ENCODE results near the gene CCDC136. TPM values are rescaled to one million over a fixed set of nuclear protein-coding genes. Genes with fewer than 3 reads are reported as not detected.

Gene CCDC136
- total and polyA plus RNA-seq, 2 experiments from 2014 or later = 27.1 to 55.7 TPM

DNA sequence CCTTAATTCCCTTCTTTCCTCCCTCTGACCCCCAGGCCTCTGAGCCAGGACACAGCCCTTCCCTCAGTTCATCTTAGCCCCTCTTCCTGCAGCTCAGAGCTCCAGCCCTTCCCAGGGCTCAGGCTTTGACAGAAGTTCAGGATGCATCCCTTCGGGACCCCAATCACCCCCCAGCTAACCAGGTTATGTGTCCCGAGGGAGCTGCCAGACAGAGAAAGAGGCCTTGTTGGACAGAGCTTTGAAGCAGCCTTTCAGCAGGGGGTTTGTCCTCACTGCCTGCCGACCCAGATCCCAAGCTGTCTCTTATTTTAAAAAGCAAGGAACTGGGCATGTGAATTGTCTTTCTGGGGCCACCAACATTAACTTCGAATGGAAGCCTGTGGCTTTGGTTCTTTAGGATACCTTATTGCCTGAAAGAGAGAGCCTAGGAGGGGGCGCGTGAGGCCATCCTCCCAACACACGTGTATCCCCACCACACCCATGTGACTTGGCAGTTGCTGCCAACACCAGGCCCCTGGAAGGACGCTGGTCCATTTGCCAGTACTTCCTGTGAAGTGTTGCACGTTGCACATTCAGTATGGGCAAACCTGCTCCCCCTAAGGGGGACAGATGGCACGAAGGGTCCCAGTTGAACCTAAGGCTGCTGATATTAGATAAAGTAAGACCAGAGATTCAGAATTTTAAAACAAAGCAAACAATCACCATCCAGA lies 858 bp downstream of the CCDC136 start:
- H4K20me1 ChIP-seq (replicated peaks; ENCODE audit: insufficient read depth) = no peaks in the 10 kb centered on the region; the same call in 1 of the 2 replicates
- H2AFZ ChIP-seq = no peak overlapping the region
- TF ChIP-seq ZNF114 (CRISPR knock-in tag; IDR thresholded peaks at IDR 0.05) (no peak), CREB1 (CRISPR knock-in tag; IDR thresholded peaks at IDR 0.05; ENCODE audit: low read depth) (no peak), JUNB (IDR thresholded peaks at IDR 0.05; ENCODE audit: unreplicated experiment) (no peak), POLR2AphosphoS5 (IDR thresholded peaks at IDR 0.05; ENCODE audit: low read depth) (no peak), EZH2 (IDR thresholded peaks at IDR 0.05; ENCODE audit: low read depth, unreplicated experiment) (no peak), STAT1 (IDR thresholded peaks at IDR 0.05; ENCODE audit: unreplicated experiment) (no peak), NANOG (IDR thresholded peaks at IDR 0.05; ENCODE audit: borderline replicate concordance) (no peak), ZNF331 (CRISPR knock-in tag; IDR thresholded peaks at IDR 0.05; ENCODE audit: low read depth) (no peak), EZH2phosphoT487 (IDR thresholded peaks at IDR 0.05; ENCODE audit: unreplicated experiment) (no peak)
- TF ChIP-seq, protein P1, sequence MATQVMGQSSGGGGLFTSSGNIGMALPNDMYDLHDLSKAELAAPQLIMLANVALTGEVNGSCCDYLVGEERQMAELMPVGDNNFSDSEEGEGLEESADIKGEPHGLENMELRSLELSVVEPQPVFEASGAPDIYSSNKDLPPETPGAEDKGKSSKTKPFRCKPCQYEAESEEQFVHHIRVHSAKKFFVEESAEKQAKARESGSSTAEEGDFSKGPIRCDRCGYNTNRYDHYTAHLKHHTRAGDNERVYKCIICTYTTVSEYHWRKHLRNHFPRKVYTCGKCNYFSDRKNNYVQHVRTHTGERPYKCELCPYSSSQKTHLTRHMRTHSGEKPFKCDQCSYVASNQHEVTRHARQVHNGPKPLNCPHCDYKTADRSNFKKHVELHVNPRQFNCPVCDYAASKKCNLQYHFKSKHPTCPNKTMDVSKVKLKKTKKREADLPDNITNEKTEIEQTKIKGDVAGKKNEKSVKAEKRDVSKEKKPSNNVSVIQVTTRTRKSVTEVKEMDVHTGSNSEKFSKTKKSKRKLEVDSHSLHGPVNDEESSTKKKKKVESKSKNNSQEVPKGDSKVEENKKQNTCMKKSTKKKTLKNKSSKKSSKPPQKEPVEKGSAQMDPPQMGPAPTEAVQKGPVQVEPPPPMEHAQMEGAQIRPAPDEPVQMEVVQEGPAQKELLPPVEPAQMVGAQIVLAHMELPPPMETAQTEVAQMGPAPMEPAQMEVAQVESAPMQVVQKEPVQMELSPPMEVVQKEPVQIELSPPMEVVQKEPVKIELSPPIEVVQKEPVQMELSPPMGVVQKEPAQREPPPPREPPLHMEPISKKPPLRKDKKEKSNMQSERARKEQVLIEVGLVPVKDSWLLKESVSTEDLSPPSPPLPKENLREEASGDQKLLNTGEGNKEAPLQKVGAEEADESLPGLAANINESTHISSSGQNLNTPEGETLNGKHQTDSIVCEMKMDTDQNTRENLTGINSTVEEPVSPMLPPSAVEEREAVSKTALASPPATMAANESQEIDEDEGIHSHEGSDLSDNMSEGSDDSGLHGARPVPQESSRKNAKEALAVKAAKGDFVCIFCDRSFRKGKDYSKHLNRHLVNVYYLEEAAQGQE (IDR thresholded peaks at IDR 0.05; ENCODE audit: unreplicated experiment) = no peak
- TF ChIP-seq, protein P2, sequence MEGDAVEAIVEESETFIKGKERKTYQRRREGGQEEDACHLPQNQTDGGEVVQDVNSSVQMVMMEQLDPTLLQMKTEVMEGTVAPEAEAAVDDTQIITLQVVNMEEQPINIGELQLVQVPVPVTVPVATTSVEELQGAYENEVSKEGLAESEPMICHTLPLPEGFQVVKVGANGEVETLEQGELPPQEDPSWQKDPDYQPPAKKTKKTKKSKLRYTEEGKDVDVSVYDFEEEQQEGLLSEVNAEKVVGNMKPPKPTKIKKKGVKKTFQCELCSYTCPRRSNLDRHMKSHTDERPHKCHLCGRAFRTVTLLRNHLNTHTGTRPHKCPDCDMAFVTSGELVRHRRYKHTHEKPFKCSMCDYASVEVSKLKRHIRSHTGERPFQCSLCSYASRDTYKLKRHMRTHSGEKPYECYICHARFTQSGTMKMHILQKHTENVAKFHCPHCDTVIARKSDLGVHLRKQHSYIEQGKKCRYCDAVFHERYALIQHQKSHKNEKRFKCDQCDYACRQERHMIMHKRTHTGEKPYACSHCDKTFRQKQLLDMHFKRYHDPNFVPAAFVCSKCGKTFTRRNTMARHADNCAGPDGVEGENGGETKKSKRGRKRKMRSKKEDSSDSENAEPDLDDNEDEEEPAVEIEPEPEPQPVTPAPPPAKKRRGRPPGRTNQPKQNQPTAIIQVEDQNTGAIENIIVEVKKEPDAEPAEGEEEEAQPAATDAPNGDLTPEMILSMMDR (conservative IDR thresholded peaks at IDR 0.05; ENCODE audit: low read depth in 2 of 2) = no peak
- TF ChIP-seq, protein P3, sequence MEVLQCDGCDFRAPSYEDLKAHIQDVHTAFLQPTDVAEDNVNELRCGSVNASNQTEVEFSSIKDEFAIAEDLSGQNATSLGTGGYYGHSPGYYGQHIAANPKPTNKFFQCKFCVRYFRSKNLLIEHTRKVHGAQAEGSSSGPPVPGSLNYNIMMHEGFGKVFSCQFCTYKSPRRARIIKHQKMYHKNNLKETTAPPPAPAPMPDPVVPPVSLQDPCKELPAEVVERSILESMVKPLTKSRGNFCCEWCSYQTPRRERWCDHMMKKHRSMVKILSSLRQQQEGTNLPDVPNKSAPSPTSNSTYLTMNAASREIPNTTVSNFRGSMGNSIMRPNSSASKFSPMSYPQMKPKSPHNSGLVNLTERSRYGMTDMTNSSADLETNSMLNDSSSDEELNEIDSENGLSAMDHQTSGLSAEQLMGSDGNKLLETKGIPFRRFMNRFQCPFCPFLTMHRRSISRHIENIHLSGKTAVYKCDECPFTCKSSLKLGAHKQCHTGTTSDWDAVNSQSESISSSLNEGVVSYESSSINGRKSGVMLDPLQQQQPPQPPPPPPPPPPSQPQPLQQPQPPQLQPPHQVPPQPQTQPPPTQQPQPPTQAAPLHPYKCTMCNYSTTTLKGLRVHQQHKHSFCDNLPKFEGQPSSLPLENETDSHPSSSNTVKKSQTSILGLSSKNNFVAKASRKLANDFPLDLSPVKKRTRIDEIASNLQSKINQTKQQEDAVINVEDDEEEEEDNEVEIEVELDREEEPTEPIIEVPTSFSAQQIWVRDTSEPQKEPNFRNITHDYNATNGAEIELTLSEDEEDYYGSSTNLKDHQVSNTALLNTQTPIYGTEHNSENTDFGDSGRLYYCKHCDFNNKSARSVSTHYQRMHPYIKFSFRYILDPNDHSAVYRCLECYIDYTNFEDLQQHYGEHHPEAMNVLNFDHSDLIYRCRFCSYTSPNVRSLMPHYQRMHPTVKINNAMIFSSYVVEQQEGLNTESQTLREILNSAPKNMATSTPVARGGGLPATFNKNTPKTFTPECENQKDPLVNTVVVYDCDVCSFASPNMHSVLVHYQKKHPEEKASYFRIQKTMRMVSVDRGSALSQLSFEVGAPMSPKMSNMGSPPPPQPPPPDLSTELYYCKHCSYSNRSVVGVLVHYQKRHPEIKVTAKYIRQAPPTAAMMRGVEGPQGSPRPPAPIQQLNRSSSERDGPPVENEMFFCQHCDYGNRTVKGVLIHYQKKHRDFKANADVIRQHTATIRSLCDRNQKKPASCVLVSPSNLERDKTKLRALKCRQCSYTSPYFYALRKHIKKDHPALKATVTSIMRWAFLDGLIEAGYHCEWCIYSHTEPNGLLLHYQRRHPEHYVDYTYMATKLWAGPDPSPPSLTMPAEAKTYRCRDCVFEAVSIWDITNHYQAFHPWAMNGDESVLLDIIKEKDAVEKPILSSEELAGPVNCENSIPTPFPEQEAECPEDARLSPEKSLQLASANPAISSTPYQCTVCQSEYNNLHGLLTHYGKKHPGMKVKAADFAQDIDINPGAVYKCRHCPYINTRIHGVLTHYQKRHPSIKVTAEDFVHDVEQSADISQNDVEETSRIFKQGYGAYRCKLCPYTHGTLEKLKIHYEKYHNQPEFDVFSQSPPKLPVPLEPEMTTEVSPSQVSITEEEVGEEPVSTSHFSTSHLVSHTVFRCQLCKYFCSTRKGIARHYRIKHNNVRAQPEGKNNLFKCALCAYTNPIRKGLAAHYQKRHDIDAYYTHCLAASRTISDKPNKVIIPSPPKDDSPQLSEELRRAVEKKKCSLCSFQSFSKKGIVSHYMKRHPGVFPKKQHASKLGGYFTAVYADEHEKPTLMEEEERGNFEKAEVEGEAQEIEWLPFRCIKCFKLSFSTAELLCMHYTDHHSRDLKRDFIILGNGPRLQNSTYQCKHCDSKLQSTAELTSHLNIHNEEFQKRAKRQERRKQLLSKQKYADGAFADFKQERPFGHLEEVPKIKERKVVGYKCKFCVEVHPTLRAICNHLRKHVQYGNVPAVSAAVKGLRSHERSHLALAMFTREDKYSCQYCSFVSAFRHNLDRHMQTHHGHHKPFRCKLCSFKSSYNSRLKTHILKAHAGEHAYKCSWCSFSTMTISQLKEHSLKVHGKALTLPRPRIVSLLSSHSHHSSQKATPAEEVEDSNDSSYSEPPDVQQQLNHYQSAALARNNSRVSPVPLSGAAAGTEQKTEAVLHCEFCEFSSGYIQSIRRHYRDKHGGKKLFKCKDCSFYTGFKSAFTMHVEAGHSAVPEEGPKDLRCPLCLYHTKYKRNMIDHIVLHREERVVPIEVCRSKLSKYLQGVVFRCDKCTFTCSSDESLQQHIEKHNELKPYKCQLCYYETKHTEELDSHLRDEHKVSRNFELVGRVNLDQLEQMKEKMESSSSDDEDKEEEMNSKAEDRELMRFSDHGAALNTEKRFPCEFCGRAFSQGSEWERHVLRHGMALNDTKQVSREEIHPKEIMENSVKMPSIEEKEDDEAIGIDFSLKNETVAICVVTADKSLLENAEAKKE (CRISPR knock-in tag; IDR thresholded peaks at IDR 0.05) = no peak
- TF ChIP-seq, protein P4, sequence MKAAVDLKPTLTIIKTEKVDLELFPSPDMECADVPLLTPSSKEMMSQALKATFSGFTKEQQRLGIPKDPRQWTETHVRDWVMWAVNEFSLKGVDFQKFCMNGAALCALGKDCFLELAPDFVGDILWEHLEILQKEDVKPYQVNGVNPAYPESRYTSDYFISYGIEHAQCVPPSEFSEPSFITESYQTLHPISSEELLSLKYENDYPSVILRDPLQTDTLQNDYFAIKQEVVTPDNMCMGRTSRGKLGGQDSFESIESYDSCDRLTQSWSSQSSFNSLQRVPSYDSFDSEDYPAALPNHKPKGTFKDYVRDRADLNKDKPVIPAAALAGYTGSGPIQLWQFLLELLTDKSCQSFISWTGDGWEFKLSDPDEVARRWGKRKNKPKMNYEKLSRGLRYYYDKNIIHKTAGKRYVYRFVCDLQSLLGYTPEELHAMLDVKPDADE (IDR thresholded peaks at IDR 0.05) = no peak
- H3F3A ChIP-seq (replicated peaks; ENCODE audit: low read depth) = 0 out of 2 replicates have a peak, but pooled peaks cover 6% of the 10 kb centered on the region
- H3K4me2 ChIP-seq = peak overlapping the region; percentile 92
- no peaks in the 10 kb centered on the region for H3K9me2 ChIP-seq (ENCODE audit: insufficient read depth)
- no peaks in the 10 kb centered on the region for H3K27me3 ChIP-seq (ENCODE audit: insufficient read depth)
- ATAC-seq = no peak
- H3K4me3 ChIP-seq = peak overlapping the region; percentile 85
- Mint-ChIP-seq H3K27ac (no peak overlapping the region), H3K27me3 (ENCODE audit: insufficient read depth, low read depth, poor library complexity) (peaks cover 13% of the 10 kb centered on the region), H3K9me3 (no peaks in the 10 kb centered on the region), H3K4me1 (peaks cover 40% of the 10 kb centered on the region), H3K36me3 (ENCODE audit: low read depth) (peaks cover 30% of the 10 kb centered on the region), H3K4me3 (peak overlapping the region; percentile 84)
- peaks cover 26% of the 10 kb centered on the region for H3K4me1 ChIP-seq (ENCODE audit: insufficient read depth)
- no peak overlapping the region for H3K27ac ChIP-seq (ENCODE audit: low read depth)
- no peak for DNase-seq (ENCODE audit: low spot score)
- H3K36me3 ChIP-seq (ENCODE audit: insufficient read depth) = 0 out of 2 replicates have a peak, but pooled peaks cover 6% of the 10 kb centered on the region
- no peaks in the 10 kb centered on the region for H3K79me2 ChIP-seq (replicated peaks; ENCODE audit: insufficient read depth)

Measured in GM23338 (cell line).